Right kidney (tissue), 1 donor: ENCODE measurements around the gene VKORC1.

Experiments used
- DNase-seq: peaks from one replicate; pipeline ENCODE4 v3.0.0-alpha.2; 2016

VKORC1 gene

GRCh38 chr16:31083556-31083955 lies 11.0 kb downstream of the VKORC1 start:
- no peak for DNase-seq

GRCh38 chr16:31083081-31083480 lies 11.5 kb downstream of the VKORC1 start:
- DNase-seq: no peak

- no peak for DNase-seq
Measured at GRCh38 chr16:31082368-31083045, 12.1 kb downstream of the VKORC1 start.

- DNase-seq: no peak
Measured at GRCh38 chr16:31081428-31082351, 12.9 kb downstream of the VKORC1 start.

GRCh38 chr16:31080756-31081419 lies 13.7 kb downstream of the VKORC1 start:
- DNase-seq: no peak

- no peak for DNase-seq
Measured at GRCh38 chr16:31080035-31080629, 14.5 kb downstream of the VKORC1 start.

GRCh38 chr16:31079342-31079944 lies 15.2 kb downstream of the VKORC1 start:
- no peak for DNase-seq

GRCh38 chr16:31078597-31079341 lies 15.8 kb downstream of the VKORC1 start:
- no peak for DNase-seq

GRCh38 chr16:31077592-31078396 lies 16.8 kb downstream of the VKORC1 start:
- no peak for DNase-seq

- no peak for DNase-seq
Measured at GRCh38 chr16:31077024-31077423, 17.6 kb downstream of the VKORC1 start.

GRCh38 chr16:31076319-31076718 lies 18.3 kb downstream of the VKORC1 start:
- DNase-seq: no peak

- no peak for DNase-seq
Measured at GRCh38 chr16:31074814-31075183, 19.8 kb downstream of the VKORC1 start.

GRCh38 chr16:31073970-31074813 lies 20.4 kb downstream of the VKORC1 start, which contains the start of the genes ZNF646 and ZNF668:
ZNF646 (plus strand) TSS chr16:31074422; CDS start chr16:31076325, 1,903 bp downstream.
ZNF668 (minus strand) TSS chr16:31074240; CDS start chr16:31064459, 9,781 bp downstream.
- DNase-seq: peak; percentile 91

- DNase-seq: peak; percentile 99
Measured at GRCh38 chr16:31073142-31073969, 21.2 kb downstream of the VKORC1 start.

GRCh38 chr16:31072540-31073141 lies 22.0 kb downstream of the VKORC1 start:
- no peak for DNase-seq

GRCh38 chr16:31071861-31072260 lies 22.7 kb downstream of the VKORC1 start:
- DNase-seq: no peak

GRCh38 chr16:31067342-31067741 lies 27.3 kb downstream of the VKORC1 start:
- DNase-seq: no peak

- no peak for DNase-seq
Measured at GRCh38 chr16:31064882-31065461, 29.6 kb downstream of the VKORC1 start.
